HG02970 (cell line): Measurements from ENCODE around the gene ARL15.

ENCODE experiments used
- ATAC-seq: cut with Tn5 transposase; IDR thresholded peaks from one replicate; pipeline ENCODE4 v1.9.1; 2021; ENCODE audit warnings: mild to moderate bottlenecking, moderate library complexity, moderate number of reproducible peaks; ENCODE audit not compliant: unreplicated experiment, low FRiP score

Gene ARL15

DNA sequence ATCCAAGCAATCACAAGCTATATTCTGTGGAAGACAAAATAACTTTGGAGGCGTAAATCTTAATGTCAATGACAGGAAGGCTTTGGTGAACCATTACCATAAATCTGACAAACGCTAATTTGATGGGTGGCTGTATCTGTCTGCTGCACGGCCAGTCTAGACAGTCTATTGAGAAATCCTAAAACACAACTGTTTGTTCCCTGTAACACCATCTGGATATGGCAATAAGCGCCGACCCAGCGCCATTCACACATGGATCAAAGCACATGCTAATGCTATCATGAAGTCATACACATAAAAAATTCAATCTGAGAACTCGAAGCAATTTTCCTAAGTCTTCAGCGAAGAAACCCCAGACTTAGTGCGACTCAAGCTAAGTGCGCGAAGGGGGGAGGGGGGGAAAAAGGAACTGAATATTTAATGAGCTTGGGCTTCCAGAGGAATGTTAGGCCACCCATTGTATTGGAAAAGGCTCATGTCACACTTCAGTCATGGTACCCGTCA is 95.1 kb downstream of the ARL15 start:
- ATAC-seq = no peak

DNA sequence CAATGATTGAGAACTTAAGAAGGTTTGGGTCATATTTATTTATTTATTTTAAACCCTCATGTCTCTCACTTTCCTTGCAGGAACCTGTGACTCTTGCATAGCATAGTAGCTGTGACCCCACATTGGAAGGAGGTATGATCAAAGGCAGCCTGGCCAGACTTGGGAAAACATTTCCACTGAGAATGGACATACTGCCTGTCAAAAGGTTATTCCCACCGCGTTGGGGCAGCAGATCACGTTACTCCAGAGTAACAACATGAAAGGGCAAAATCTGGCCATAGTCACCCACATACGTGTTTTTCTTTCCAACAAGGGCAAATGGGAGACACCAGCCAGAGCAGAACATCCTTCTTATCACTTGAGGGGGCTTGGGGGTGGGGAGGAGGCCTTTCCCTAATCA is 95.7 kb downstream of the ARL15 start:
- no peak for ATAC-seq

DNA sequence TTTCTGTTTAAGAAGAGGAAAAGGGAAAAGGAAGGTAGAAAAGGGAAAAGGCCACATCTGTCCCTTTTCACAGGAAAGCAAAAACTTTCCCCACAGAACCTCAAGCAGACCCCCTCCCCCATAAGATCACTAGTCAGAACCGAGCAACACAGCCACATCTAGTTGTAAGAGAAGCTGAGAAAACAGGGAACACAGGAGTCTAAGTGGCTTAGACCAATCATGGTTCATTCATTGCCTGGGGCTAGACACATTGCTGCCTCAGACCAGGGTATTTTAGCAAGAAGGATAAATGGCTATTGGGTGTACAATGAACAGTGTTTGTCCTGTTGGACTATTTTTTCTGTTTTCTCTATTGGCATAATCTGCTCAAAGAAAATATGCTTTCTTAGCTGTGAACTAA is 98.0 kb downstream of the ARL15 start:
- ATAC-seq = no peak

DNA sequence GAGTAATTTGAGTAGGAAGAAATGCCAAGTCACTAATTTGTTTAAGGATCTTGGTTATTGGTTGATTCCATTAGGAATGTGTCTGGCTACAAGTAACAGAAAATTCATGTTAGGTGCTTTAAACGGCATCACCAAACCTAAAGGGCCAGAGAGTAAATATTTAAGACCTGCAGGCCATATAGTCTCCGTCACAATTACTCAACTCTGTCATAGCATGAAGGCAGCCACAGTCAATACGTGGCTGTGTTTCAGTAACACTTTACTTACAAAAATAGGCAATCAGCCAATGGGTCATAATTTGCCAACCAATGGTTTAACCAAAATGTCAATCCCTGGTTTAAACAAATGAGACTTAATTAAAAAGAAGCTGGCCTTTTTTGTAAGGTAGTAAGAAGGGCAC is 98.5 kb downstream of the ARL15 start:
- no peak for ATAC-seq

DNA sequence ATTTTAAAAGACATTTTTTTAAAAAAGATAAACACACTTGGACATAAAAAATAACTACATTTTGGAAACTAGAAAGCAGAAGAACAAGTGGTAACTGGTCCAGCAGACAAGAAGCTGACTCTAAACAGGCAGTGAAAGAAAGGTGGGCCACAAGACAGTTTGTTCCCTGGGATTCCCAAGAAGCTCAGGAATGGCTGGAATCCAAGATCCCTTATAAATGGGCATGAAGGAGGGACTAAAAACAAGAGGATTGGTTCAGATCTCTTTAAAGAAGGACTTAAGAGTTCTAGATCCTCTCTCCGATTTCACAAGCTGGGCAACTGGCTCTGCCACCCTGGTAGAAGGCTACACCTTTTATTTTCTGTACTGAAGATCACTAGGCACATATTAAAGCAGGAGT is 102.8 kb downstream of the ARL15 start:
- ATAC-seq = no peak

DNA sequence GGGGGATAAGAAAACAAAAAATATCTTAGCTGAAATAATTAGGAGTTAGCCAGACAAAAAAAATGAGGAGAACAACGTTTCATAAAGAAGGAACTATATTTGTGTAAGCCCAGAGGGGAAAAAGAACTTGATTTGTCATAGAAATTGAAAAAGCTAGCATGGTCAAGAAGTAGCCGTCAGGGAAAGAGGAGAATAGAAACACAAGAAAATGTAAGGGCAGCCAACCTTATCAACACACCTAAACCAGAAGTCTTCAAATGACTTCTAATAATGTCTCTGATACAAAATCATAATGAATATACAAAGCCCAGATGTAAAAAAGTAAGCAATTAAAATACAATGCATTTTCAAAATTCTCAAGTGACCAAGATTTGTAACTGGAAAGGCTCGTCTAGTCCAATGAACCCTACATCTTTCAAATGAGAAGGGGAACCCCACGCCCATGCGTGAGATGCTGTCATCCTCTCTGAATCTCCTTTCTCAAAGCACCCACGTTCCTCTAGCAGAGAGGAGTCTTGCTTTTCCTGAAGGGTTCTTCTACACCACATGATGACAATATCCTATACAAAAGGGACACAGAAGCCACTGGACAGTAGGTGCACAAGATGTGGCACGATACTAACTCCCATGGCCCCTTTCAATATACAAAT is 103.7 kb downstream of the ARL15 start:
- no peak for ATAC-seq

DNA sequence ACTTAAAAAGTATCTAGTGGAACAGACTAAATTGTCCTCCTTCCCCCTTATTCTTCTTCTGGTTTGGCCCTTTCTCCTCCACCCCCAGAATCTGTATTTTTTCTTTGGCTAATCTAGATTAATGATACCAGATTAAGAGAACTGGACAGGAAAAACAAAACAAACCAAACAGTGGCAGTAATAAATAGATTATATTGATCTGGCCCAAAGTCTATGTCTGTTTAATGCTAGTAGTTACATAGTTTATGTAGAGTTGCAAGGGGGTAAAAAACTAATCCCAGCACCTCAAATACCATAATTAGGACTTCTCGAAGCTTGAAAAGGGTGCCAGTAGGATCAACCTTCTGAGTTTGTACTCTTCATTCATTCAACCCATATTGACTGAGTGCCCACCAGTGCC is 104.5 kb downstream of the ARL15 start:
- no peak for ATAC-seq

DNA sequence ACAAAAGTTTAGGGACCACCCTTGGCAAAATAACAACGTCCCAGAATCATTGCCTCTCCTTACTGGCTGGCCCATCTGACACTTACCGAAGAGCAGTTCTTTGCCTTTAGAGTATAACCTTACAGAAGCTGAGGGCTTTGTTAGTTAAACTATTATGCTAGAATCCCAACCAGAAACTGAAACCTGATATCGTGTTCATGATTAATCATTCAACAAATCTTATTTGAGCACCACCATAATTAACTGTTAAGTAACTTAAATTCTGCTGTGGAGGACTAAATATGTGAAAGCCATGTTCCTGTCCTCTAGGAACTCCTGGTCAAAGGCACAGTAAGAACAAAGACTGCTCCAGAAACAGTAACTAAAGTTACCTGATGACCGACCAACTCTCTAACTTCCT is 104.9 kb downstream of the ARL15 start:
- no peak for ATAC-seq

DNA sequence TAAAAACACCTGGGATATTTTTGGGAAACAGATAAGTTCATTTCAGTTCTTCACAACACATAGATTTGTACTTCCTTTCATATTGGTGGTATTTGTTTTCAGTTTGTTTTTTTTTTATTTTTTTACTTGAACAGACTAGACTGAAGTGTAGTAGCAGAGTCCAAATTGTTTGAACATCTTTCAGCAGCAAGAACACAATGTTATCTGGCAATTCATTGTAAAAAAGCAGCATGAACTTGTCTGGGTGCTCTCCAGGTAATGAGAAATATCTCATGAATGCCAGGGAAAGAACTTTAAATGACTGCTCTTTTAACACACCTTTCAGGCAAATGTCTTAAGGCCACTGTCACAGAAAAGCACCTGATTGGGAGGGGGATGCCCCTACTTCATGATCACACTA is 113.4 kb downstream of the ARL15 start:
- ATAC-seq = no peak

DNA sequence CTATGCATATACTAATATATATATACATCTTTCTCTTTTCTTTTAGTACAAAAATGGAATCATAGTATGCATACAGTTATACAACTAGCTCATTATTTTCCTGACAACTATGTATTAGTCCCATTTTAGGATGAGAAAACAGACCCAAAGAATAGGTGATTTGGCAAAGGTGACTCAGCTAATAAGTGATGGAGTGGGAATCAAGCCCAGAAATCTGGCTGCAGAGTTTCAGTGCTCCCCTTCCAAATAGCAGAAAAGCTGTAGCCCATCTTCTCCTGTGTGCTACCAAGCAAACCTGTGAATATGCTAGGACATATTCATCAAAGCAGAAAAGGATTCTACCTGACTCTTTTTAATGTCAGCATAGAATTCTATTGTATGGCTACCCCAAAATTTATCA is 114.7 kb downstream of the ARL15 start:
- no peak for ATAC-seq

DNA sequence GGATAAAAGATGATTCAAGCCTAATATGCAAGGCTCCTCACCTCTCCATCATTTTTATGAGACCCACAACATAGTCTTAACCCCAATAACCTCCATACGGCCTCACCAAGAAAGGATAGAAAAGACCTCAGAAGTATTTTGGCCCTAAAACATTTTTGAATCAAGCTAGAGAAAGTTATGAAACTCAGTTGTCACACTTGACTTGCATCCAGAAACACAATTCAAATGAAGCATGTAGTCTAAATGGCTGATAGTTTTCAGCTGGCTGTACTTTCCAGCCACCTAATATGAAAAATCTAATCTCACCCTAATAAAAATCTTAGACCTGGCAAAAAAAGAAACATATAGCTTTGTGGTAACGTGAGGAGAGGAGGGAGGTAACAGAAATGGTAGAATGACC is 116.1 kb downstream of the ARL15 start:
- no peak for ATAC-seq

DNA sequence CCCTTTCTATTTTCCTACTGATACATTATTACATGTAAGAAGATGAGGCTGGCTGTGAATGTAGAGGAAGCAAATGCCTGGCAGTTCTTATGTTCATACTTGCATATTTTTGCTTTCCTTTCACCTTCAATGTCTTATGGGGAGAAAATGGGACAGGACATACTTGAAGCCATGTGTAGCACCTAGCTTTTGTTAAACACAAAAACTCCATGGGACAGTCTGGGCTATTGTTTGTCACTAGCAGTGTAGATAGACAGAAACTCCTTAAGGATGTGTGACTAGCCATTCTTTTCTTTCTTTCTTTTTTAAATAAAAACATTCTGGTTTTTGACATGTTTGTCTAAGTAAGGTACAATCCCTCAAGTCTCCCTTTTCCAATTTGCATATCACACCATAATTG is 122.7 kb downstream of the ARL15 start:
- ATAC-seq = no peak

DNA sequence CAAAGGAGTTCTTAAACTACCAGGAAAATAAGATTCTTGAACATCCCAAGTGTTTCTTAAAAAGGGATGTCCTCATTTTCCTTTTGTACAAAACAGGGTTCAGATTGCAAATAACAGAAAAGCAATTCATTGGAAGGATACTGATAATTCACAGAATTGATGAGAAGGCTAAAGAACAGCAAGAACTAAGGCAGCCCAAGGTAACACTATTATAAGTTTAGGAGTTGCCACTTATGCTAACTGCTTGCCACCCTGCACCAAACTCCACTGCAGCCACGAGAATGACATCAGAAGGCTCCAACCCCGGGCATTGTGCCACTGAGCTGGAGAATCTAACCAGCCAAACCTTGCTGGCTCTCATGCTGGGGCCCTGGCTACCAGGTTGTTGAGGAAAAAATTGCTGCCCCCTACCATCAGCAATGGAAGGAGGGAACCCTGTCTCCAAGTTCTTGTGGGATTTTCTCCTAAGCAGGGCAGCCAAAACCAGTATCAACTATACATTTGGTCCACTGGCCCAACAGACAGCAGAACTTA is 123.4 kb downstream of the ARL15 start:
- no peak for ATAC-seq

DNA sequence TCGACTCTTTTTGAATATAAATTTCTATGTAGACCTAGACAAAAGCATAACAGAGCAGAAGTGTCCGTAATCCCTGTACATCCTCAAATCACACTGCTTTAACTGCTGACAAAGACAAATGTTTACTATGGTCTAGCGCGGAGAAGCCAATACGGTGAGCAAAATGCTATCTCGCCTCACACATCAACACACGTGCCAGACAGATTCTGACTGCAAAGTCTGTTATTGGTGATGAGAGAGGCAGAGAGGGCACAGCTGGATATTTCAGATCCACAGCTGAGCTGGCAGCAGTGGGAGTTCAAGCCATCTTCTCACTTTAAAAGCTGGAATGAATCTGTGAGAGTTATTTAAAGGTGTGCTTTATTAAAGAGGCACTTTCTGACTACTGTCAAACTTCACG is 124.3 kb downstream of the ARL15 start:
- no peak for ATAC-seq

DNA sequence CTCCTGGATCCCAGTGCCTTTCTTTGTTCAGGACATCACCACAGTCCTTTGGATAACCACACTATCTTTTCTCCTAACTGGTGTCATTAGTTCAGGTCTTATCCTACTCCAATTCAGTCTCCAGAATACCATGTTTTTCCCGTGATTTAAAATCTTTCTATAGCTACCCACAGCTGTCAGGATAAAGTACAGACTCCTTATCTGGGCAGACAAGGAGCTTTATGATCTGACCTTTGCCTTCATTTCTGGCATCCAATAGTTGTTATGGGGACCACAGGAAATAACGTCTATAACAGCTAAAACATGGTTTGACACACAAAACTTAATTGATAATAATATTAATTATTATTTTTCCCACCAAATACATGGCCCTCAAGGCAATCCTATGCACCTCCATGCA is 125.6 kb downstream of the ARL15 start:
- no peak for ATAC-seq

DNA sequence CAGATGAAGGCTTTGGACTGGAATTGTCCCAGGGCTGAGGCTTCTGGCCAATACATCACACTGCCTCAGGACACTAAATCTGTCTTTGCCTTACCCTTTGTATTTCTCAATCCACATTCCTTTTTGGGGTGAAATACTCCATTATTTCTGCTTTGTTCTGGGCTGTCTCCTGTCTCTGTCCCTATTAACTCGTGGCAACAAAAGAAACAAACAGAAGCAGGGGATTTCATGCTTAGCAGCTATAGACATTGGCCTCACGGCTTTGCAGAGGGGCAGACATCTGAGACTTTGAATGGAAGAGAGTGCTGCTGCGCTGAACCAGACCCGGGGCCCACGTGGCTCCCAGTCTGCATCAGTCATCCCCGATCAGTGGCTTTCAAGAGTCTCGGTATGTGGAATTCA is 129.7 kb downstream of the ARL15 start:
- no peak for ATAC-seq

DNA sequence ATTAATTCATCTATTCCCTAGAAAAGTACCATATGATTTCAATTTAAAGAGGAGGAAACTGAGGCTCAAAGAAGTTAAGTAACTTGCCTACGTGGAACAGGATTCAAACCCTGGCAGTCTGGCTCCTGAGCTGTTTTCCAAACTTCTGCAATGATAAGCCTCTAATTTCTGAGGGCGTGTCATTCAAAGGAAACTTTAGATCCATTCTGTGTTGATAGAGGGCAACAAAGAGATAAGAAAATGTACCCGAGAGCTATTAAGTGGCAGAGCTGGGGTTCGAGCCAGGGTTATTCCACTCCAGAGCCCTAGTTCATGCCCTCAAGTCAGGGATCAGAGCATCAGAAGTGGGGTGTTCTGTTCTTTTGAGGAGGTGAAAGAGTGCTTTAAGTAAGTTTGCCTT is 131.4 kb downstream of the ARL15 start:
- ATAC-seq = no peak

DNA sequence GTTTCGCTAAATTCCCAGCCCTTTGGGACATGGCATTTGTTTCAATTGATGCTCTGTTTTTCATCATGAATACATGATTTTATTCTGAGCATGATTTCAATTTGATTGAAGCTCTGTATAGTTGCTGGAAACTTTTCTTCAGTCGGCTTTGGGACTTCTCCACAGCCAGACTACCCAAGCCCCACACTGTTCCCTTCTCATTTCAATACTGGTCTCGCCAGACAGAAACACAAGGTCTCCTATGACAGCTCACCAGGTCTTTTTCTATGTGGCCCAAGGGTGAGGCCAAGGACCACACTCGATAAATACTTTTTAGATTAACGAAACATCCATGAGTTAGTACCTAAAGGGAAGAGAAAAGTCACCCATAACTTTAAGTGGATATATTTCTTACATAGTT is 132.2 kb downstream of the ARL15 start:
- ATAC-seq = no peak

DNA sequence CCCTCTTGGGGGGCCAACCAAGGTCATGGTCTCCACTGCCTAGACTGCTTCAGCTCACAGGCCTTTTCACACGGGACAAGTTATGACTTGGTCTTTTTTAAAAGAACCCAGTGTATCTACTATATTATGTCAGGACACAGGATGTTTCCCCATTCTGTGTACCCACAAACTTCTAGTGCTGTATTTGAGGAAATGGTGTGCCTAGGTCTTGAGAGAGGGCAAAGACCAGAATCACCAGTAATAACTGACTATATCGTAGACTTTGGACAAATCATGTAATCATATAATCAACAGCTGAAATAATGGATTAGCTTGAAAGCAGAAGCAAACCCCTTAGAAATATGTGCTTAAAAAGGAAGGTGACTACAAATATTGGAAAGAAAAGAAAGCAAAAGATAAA is 133.3 kb downstream of the ARL15 start:
- ATAC-seq = no peak

DNA sequence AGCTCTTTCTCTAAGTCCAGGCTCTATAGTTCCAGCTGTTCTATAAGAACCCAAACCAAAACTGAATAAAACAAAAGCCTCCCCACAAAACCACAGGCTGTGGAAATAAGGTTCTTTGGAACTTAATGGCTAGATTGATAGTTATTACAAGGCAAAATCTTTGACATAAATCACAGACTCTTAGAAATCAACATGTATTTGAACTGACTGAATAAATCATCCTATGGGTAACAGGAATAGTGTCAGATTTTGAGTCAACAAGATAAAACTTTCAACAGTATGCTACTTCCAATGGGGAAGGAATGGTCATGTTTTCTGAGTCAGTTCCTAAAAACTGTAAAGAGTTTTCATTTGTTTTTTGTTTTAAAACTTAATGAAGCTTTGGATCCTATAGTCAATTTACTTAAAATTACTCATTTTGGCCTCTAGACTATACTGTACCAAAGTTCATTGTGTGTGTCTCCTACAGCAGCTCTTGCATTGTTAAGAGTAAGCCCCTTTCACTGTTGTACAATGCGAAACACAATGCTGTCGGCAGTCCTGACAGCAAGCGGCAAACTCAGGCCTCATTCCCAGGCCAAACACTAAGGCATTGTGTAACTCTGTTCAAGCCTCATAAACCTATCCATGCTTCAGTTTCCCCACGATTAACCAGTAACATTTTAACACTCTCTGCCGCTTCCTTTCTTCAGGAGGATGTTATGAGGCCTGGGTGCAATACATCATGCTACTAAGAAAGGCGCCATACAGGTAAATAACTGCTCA is 134.1 kb downstream of the ARL15 start:
- no peak for ATAC-seq

DNA sequence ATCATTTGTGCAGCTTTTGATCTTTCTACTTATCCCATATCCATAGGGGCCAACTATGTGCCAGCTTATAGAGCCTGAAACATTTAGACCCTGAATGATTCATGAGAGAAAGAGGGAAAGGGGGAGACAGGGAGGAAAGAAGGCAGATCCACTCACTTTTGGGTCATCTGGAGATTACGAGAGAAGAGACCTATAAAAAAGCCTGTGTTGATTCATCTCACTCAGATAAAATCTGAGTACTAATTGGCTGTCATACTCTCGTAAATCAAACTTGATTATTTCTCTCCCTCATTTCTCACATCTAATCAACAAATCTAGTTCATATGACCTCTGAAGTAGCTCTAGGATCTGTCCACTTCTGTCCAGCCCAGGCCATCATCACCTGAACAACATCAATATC is 137.1 kb downstream of the ARL15 start:
- no peak for ATAC-seq
